Urothelium cell line (cell line): ENCODE results near the gene OSBPL8.
A peak's percentile ranks its signal among the peaks of the same experiment; 100 is the strongest.
"Not testable (repeated sequence)": the region's sequence is repeated elsewhere in the genome, so short reads cannot be mapped to it uniquely, and the experiment has no call there.

Experiments
- DNase-seq: peaks from one replicate; pipeline ENCODE4 v3.0.0; 2011; ENCODE audit warnings: low spot score, mixed read lengths
- FAIRE-seq: peaks from 2 replicates; lab custom pipeline; 2011; peaks lifted over from hg19 to GRCh38; lab: Jason Lieb, UNC

OSBPL8 gene

GRCh38 chr12:76480796-76481195, 78.8 kb downstream of the OSBPL8 start:
- FAIRE-seq (no peak), DNase-seq (no peak)

GRCh38 chr12:76478045-76478444, 81.5 kb downstream of the OSBPL8 start:
- FAIRE-seq (no peak), DNase-seq (no peak)

GRCh38 chr12:76472862-76473261, 86.7 kb downstream of the OSBPL8 start:
- not testable (repeated sequence) for DNase-seq, FAIRE-seq

GRCh38 chr12:76471579-76471978, 88.0 kb downstream of the OSBPL8 start:
- FAIRE-seq (no peak), DNase-seq (no peak)

- DNase-seq (peak; percentile 52), FAIRE-seq (no peak)
Measured at GRCh38 chr12:76470028-76470939, 89.3 kb downstream of the OSBPL8 start.

- no peak for DNase-seq
- FAIRE-seq: no peak
Measured at GRCh38 chr12:76464631-76465166, 94.9 kb downstream of the OSBPL8 start.

- FAIRE-seq (no peak), DNase-seq (no peak)
Measured at GRCh38 chr12:76462668-76463224, 96.8 kb downstream of the OSBPL8 start.

GRCh38 chr12:76460807-76461206, 98.8 kb downstream of the OSBPL8 start:
- DNase-seq (no peak), FAIRE-seq (no peak)

GRCh38 chr12:76457818-76458217, 101.8 kb downstream of the OSBPL8 start:
- DNase-seq: no peak
- no peak for FAIRE-seq

- FAIRE-seq: no peak
Measured at GRCh38 chr12:76457010-76457409, 102.6 kb downstream of the OSBPL8 start.

GRCh38 chr12:76455582-76456345, 103.8 kb downstream of the OSBPL8 start:
- peak; percentile 57 for DNase-seq
- no peak for FAIRE-seq

More at GRCh38 chr12:76457010-76457409, 102.6 kb downstream of the OSBPL8 start:
- DNase-seq: no peak

- FAIRE-seq: no peak
- DNase-seq: no peak
Measured at GRCh38 chr12:76451528-76451927, 108.0 kb downstream of the OSBPL8 start.

- FAIRE-seq (no peak), DNase-seq (peak; percentile 42)
Measured at GRCh38 chr12:76450690-76451089, 108.9 kb downstream of the OSBPL8 start.

- no peak for DNase-seq
- FAIRE-seq: no peak
Measured at GRCh38 chr12:76449993-76450392, 109.6 kb downstream of the OSBPL8 start.

GRCh38 chr12:76449583-76449982, 110.0 kb downstream of the OSBPL8 start:
- DNase-seq (no peak), FAIRE-seq (no peak)

- no peak for FAIRE-seq
Measured at GRCh38 chr12:76449016-76449415, 110.6 kb downstream of the OSBPL8 start.

GRCh38 chr12:76446090-76446489, 113.5 kb downstream of the OSBPL8 start:
- DNase-seq: no peak
- FAIRE-seq: no peak

More at GRCh38 chr12:76449016-76449415, 110.6 kb downstream of the OSBPL8 start:
- DNase-seq: no peak

- FAIRE-seq (no peak), DNase-seq (no peak)
Measured at GRCh38 chr12:76445462-76445861, 114.1 kb downstream of the OSBPL8 start.

GRCh38 chr12:76444408-76444984, 115.1 kb downstream of the OSBPL8 start:
- DNase-seq: no peak
- FAIRE-seq: no peak

GRCh38 chr12:76441016-76441415, 118.6 kb downstream of the OSBPL8 start:
- DNase-seq: no peak
- no peak for FAIRE-seq

- FAIRE-seq: no peak
- no peak for DNase-seq
Measured at GRCh38 chr12:76432733-76433132, 126.8 kb downstream of the OSBPL8 start.
